ENCODE results near the gene GSTO2.
A peak's percentile ranks its signal among the peaks of the same experiment; 100 is the strongest.

The GSTO2 gene

DNA sequence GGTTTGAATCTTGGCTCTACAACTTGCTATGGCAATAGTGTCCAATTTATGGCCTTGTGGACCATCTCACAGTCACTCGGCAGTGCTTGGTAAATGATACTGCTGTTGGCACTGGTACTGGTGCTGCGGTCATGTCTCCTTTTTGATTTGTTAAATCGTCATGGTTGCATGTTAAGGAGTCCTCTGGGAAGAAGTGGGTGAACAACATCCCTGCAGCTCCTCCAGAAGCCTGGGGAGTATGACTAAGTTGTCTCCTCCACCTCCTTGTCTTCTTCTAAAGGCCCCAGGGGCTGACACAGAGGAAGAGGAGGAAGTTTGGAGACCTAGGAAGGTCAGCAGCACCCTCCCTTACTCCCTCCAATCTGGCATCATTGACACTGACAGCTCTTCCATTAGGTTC is 60.8 kb downstream of the GSTO2 start:
- in situ Hi-C loops (cut with HindIII; ENCODE audit: low pct_ligation_motif_present, low sequenced_read_pairs), result no loop called here
- TF ChIP-seq, protein P1, sequence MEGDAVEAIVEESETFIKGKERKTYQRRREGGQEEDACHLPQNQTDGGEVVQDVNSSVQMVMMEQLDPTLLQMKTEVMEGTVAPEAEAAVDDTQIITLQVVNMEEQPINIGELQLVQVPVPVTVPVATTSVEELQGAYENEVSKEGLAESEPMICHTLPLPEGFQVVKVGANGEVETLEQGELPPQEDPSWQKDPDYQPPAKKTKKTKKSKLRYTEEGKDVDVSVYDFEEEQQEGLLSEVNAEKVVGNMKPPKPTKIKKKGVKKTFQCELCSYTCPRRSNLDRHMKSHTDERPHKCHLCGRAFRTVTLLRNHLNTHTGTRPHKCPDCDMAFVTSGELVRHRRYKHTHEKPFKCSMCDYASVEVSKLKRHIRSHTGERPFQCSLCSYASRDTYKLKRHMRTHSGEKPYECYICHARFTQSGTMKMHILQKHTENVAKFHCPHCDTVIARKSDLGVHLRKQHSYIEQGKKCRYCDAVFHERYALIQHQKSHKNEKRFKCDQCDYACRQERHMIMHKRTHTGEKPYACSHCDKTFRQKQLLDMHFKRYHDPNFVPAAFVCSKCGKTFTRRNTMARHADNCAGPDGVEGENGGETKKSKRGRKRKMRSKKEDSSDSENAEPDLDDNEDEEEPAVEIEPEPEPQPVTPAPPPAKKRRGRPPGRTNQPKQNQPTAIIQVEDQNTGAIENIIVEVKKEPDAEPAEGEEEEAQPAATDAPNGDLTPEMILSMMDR (IDR thresholded peaks at IDR 0.05; ENCODE audit: low read depth, low read length, missing control alignments), result no peak
- Histone ChIP-seq H3K36me3 (replicated peaks) (peaks cover 33% of the 10 kb centered on the region), H3K4me3 (ENCODE audit: low read depth, low read length) (peak overlapping the region; percentile 30), H3K27me3 (replicated peaks) (no peaks in the 10 kb centered on the region), H3K27ac (peak overlapping the region; percentile 98)
- DNase-seq, result peak; percentile 79

DNA sequence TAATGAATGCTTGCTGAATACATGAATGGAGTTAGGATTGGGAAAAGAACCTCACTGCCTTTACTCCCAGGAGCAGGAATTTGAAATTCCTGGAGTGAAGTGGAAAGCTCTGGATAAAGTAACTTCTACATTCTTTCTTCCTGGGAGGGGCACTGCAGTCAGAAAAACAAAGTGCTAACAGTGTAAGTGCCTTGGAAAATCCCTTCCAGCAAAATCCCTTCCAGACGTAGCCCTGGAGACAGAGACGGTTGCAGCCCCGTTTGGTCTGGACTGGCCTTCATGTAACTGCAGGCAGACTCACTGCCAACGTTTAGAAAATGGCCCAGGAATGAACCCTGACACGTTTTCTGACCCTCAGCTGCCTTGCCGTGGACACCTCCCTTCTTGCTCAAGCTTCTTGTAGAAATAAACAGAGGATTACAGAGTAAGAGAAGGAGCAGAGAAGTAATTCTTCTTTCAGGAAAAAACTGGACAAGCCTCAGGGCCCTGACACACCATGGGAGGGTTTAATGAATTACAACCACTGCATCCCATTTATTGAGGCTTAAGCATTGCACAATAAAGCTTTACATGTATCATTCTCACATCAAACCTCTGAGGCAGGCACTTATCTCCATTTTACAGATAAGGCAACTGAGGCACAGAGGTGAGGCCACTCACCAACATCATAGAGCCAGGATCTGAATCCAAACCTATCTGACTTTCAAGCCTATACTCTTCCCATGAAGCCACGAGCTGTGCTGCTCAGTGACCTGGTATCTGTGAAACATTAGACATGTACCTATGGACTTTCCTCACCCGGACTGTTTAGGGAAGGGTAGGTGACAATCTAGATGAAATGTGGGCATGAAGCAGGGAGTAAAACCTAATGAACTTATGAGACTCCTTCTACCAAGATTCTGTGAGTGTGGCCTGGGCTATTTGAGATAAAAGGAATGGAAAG is 61.5 kb downstream of the GSTO2 start:
- Histone ChIP-seq H3K4me3 (ENCODE audit: low read depth, low read length) (peak overlapping the region; percentile 31), H3K27me3 (replicated peaks) (no peaks in the 10 kb centered on the region), H3K36me3 (replicated peaks) (peaks cover 35% of the 10 kb centered on the region), H3K27ac (peak overlapping the region; percentile 98)
- TF ChIP-seq, protein P1 (IDR thresholded peaks at IDR 0.05; ENCODE audit: low read depth, low read length, missing control alignments), result no peak
- DNase-seq, result peak; percentile 82
- in situ Hi-C loops (cut with HindIII; ENCODE audit: low pct_ligation_motif_present, low sequenced_read_pairs), result no loop called here

DNA sequence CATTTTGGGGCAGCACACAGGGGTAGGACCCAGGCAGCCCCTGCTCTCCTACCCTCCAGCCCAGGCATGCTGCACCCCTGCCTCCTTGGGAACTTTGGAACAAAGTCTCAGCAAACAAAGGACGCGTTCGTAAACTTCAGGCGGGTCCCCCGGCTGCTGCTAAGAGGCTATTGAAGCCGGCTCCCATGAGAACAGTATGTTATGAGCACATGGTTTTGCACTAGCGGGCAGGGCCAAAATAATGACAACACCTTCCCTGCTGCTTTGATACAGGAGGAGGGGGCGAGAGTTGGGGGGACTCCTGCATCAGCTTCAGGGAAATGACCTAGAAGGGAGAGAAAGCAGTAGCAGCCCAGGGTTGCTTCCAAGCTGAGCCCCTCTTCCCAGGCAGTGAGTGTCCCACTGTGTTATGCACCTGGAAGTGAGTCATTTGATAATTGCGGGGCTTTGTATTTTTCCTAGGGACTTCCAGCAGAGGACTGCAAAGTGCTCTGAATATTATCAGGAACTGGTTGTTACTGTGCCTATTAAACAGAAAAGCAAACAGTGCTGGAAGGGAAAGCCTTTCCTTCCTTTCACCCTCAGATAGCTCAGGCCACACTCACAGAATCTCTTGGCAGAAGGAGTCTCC is 62.3 kb downstream of the GSTO2 start:
- in situ Hi-C loops (cut with HindIII; ENCODE audit: low pct_ligation_motif_present, low sequenced_read_pairs), result no loop called here
- Histone ChIP-seq H3K27ac (peak overlapping the region; percentile 98), H3K4me3 (ENCODE audit: low read depth, low read length) (peak overlapping the region; percentile 31), H3K27me3 (replicated peaks) (no peaks in the 10 kb centered on the region), H3K36me3 (replicated peaks) (peaks cover 34% of the 10 kb centered on the region)
- DNase-seq, result peak; percentile 77
- TF ChIP-seq, protein P1 (IDR thresholded peaks at IDR 0.05; ENCODE audit: low read depth, low read length, missing control alignments), result no peak

DNA sequence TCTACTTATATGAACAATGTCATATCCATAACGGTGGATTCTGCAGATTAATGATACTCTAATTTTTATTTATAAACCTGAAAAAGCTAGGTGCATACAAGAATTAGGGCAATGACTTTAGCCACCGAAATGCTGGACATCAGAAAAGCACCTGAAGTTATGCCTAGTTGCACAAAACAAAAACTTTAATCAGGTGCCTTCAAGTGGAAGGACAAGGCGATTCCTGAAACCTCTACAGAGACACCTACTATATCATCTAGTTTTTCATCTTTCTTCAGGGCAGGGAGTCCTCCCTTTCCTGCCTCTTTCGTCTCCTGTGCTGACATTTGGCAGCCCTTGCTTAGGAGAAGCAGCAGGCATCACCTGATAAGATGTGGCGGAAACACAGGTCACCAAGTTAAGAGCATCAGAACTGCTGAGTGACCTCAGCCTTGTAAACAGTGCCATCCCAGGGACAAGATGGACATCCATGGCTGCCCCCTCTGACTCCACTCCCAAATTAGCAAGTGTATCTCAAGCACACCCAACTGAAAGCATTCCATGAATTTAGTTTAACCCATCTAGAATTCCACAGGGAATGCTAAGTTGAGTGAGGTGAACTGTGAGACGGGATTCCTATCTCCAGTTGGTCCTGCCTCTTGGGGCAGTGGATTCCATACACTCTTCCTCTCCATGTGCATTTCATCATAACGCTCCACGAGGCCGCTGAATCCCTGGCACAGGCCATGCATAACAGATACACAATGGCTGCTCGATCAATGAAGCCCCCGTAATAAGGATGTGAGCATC is 63.5 kb downstream of the GSTO2 start:
- Histone ChIP-seq H3K27me3 (replicated peaks) (no peaks in the 10 kb centered on the region), H3K27ac (peak overlapping the region; percentile 98), H3K36me3 (replicated peaks) (peaks cover 38% of the 10 kb centered on the region), H3K4me3 (ENCODE audit: low read depth, low read length) (peak overlapping the region; percentile 24)
- TF ChIP-seq, protein P1 (IDR thresholded peaks at IDR 0.05; ENCODE audit: low read depth, low read length, missing control alignments), result no peak
- DNase-seq, result no peak
- in situ Hi-C loops (cut with HindIII; ENCODE audit: low pct_ligation_motif_present, low sequenced_read_pairs), result no loop called here

DNA sequence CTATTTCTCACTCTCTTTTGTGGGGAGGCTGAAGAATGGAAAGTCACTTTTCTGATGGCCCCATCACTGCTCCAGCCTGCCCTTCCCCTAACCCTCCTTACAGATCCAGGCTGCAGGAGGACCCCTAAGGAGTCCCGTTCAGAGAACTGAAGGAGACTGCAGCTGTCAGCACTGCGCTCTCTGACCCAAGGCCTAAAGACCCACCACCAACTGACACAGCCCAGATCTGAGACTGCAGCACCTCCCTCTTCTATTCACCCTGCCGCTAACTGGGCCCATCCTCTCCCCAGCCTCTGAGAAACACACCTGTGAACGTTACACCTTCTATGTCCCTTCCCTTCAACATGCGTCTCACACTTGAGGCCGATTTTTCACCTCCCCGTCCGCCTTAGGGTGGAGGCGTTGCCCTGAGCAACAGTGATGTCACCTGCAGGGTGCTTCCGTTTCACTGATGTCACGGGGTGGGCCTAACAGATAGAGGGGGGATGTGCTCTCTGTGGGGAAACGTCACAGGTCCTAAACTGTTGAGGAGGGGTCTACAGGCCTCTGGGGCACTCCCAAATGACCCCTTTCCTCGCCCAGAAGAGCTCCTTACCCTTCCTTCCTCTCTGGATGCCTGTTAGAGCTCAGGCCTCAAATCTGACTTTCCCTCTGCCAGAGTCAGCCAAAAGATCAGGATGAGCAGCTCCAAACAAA is 64.2 kb downstream of the GSTO2 start:
- Histone ChIP-seq H3K27me3 (replicated peaks) (no peaks in the 10 kb centered on the region), H3K4me3 (ENCODE audit: low read depth, low read length) (peak overlapping the region; percentile 24), H3K27ac (peak overlapping the region; percentile 98), H3K36me3 (replicated peaks) (peaks cover 41% of the 10 kb centered on the region)
- in situ Hi-C loops (cut with HindIII; ENCODE audit: low pct_ligation_motif_present, low sequenced_read_pairs), result no loop called here
- TF ChIP-seq, protein P1 (IDR thresholded peaks at IDR 0.05; ENCODE audit: low read depth, low read length, missing control alignments), result no peak
- DNase-seq, result no peak
